Ovary (tissue), 9 donors: ENCODE data around the gene PDS5B. TPM values are rescaled to one million over a fixed set of nuclear protein-coding genes. Genes with fewer than 3 reads are reported as not detected.
A peak's percentile ranks its signal among the peaks of the same experiment; 100 is the strongest.

Experiments used
- DNase-seq, 5 donors: peaks; one replicate each; pipeline ENCODE4 v3.0.0-alpha.2; 2019 to 2020
- H3K27ac ChIP-seq, 2 donors: fragments of 200-600 bp; one replicate each; pipeline versions ENCODE4 v1.5.1 to v1.8.0; 2019 to 2022
- H3K27me3 ChIP-seq: fragments of 200-600 bp; one replicate; pipeline ENCODE4 v1.8.0; 2022
- H3K36me3 ChIP-seq: fragments of 200-600 bp; sonication (generic); one replicate; pipeline ENCODE4 v1.5.1; 2019
- H3K4me1 ChIP-seq: one replicate; pipeline ENCODE4 v1.8.1; 2013; ENCODE audit warnings: mild to moderate bottlenecking, moderate library complexity; ENCODE audit not compliant: insufficient read depth
- H3K4me3 ChIP-seq: fragments of 200-600 bp; sonication (generic); one replicate; pipeline ENCODE4 v1.5.1; 2017
- H3K9me3 ChIP-seq, 2 donors: fragments of 200-600 bp in 1 of 2; sonication (generic) in 1 of 2; one replicate each; pipeline versions ENCODE4 v1.5.1 to v1.8.1; 2013 to 2019; ENCODE audit warnings: mild to moderate bottlenecking in 1 of 2, moderate library complexity in 1 of 2
- EP300 ChIP-seq: sonication (generic); formaldehyde crosslinking; IDR thresholded peaks from one replicate; pipeline ENCODE4 v1.6.1; 2017; ENCODE audit warnings: antibody characterized with exemption
- POLR2A ChIP-seq: fragments of 450-650 bp; IDR thresholded peaks from one replicate; pipeline ENCODE4 v1.6.1; 2017; ENCODE audit warnings: antibody characterized with exemption, mild to moderate bottlenecking, moderate library complexity
- WGBS, 3 donors: extraction: QIAGEN DNeasy Blood & Tissue Kit in 1 of 3; methylation state at CpG; one replicate each; pipeline versions ENCODE4 v1.1.5 to v1.1.7; 2013 to 2017; 5-methylcytosine and 5-hydroxymethylcytosine counted together
- intact Hi-C, 4 donors: fragments of 100-400 bp; cut with DNase I; formaldehyde crosslinking; loops; one replicate each; pipeline versions ENCODE4 v1.11.0 to v1.15.1; 2022 to 2023
- polyA plus RNA-seq, 2 donors: library from polyadenylated mRNA; stranded (reverse); fragments of 200-250 nt in 1 of 2; fragments of 350-450 nt in 1 of 2; fragmentation: Illumina TruSeq in 1 of 2; extraction: RNeasy Lipid Tissue Mini Kit (QIAGEN cat#74804) in 1 of 2; gene quantifications; one replicate each; pipeline ENCODE4 v1.2.3, GENCODE V29; 2013 to 2014
- total RNA-seq, 7 donors: library from RNA; depleted of rRNA in 2 of 7; stranded (reverse); fragments of >200 nt in 2 of 7; fragmentation: NEBNext Ultra II Directional in 3 of 7; extraction: Animal tissue kit (Norgen Biotek cat#: 25700) in 3 of 7; gene quantifications; one replicate each; pipeline versions ENCODE4 v1.1.0 to v1.2.4, GENCODE V29; 2016 to 2023
- TF ChIP-seq, protein P1 (sequence below), 3 donors: fragments of 450-650 bp in 2 of 3; fragments of 200-600 bp in 1 of 3; IDR thresholded peaks; one replicate each; pipeline versions ENCODE4 v1.5.1 to v1.8.0; 2016 to 2022; ENCODE audit warnings: antibody characterized with exemption in 3 of 3, mild to moderate bottlenecking in 1 of 3
- donor health status: DM: no; HTN: no; CAD: no; lungs with moderate emphysema.
- donor health status: DM: no; HTN: no; CAD: no.
- donor health status: Bipolar disorder and iron deficiency.
- donor health status: DM: yes; HTN: yes; CAD: no.
- donor health status: DM: no; HTN: no; CAD: no.
- donor health status: DM: yes; HTN: yes; CAD: no.

PDS5B gene
- total and polyA plus RNA-seq, 9 donors = 13.6 to 74.9 (median 55.5) TPM

DNA sequence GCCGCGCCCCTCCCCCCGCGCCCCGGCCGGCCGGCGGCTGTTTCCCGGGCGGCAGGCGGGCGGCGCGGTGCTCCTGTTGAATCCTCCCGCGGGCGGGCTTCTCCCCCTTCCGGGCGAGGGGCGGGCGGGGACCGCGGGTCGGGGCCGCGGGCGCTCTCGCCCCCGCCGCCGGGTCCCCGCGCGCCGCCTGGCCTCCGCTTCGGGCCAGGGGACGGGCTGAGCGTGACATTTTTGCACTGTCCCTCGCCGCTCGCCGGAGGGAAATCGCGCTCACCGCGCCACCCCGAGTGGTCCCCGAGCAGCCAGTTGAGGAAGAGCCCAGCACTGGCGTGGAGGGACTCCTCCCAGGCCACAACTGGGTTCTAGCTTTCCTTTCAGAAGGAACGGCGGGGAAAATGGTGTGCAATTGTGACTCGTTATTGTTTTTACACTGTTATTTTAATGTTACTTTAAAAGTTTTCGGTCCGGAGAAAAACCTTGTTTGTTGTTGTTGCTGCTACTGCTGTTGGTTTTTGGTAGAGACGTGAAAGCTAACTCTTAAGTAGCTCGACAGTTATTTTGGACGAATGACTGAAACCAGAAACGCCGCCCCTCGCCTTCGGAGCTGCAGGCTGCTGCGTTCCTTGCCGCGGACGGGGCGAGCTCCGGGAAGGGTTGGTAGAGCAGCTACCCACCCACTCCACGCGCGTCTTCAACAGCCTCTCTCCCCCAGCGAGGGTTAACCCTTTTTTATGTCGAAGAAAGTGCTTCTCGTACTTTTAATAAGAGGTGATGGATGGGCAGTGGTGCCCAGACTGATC is 959 bp downstream of the PDS5B start:
- 0 to 1% (median 0%) methylated on average over 34 to 73 of the region's 74 CpGs for WGBS, 3 donors
- intact Hi-C loops = loop anchor here in 3 of 4 donors (2.0 to 5.0 kb wide), 5 partner anchors 50 to 956 kb away; no protein-coding TSS in a partner anchor
- DNase-seq = peak; percentile 76 to 84 (median 81)
- Histone ChIP-seq H3K4me1 (peaks cover 7% of the 10 kb centered on the region), H3K4me3 (peak overlapping the region; percentile 78), H3K36me3 (no peaks in the 10 kb centered on the region), H3K27me3 (no peaks in the 10 kb centered on the region), H3K27ac (peak overlapping the region; percentile 92 to 97), H3K9me3 (no peaks in the 10 kb centered on the region)
- TF ChIP-seq, protein P1, sequence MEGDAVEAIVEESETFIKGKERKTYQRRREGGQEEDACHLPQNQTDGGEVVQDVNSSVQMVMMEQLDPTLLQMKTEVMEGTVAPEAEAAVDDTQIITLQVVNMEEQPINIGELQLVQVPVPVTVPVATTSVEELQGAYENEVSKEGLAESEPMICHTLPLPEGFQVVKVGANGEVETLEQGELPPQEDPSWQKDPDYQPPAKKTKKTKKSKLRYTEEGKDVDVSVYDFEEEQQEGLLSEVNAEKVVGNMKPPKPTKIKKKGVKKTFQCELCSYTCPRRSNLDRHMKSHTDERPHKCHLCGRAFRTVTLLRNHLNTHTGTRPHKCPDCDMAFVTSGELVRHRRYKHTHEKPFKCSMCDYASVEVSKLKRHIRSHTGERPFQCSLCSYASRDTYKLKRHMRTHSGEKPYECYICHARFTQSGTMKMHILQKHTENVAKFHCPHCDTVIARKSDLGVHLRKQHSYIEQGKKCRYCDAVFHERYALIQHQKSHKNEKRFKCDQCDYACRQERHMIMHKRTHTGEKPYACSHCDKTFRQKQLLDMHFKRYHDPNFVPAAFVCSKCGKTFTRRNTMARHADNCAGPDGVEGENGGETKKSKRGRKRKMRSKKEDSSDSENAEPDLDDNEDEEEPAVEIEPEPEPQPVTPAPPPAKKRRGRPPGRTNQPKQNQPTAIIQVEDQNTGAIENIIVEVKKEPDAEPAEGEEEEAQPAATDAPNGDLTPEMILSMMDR (IDR thresholded peaks at IDR 0.05) = peak in 1 of 3 donors; percentile 33
- no peak for TF ChIP-seq POLR2A

DNA sequence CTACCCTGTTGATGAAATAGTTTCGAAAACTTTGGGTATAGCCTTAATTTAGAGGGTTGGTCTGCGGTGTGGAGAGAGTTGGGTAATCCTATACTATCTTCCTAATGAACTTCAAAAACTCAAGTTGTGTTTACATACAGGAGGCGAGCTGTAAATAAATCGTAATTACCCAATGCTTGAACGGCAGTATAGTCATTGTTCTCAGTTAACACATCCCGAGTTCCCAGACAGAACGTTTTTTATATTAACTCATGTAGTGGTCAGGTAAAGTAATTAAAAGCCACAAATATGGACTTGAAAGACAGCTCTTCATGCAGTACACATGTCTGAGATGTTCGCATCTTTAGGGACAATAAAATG is 1.5 kb downstream of the PDS5B start:
- H3K27ac ChIP-seq = peak overlapping the region; percentile 92 to 97
- no peak for DNase-seq
- no peaks in the 10 kb centered on the region for H3K9me3 ChIP-seq
- intact Hi-C loops = loop anchor here in 3 of 4 donors (2.0 to 5.0 kb wide), 5 partner anchors 50 to 955 kb away; no protein-coding TSS in a partner anchor
- peaks cover 7% of the 10 kb centered on the region for H3K4me1 ChIP-seq
- peak overlapping the region; percentile 78 for H3K4me3 ChIP-seq
- no peaks in the 10 kb centered on the region for H3K36me3 ChIP-seq
- no peaks in the 10 kb centered on the region for H3K27me3 ChIP-seq
- 0 to 1% (median 1%) methylated on average over 8 of the region's 8 CpGs for WGBS, 3 donors
- TF ChIP-seq, protein P1 (IDR thresholded peaks at IDR 0.05) = no peak
- no peak for TF ChIP-seq POLR2A
- TF ChIP-seq EP300 = no peak

DNA sequence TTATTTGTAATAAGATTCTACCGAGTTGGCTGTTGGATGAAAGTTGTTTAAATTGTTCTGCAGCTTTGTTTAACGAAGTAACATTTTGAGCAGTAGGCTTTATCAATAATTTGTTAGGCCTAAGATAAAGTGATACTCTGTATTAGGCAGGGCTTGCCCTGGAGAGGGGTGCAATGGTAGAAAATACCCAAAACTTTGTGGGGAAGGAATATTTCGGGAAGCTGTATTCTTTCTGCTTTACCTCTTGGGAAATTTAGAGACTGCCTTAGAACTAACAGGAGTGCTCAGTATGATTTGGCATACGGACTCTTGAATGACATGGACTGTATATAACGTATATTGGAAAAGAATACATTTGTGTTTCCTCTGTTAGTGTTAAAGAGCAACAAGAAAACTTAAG is 2.5 kb downstream of the PDS5B start:
- Histone ChIP-seq H3K9me3 (no peaks in the 10 kb centered on the region), H3K4me1 (peaks cover 12% of the 10 kb centered on the region), H3K36me3 (no peaks in the 10 kb centered on the region), H3K27me3 (no peaks in the 10 kb centered on the region), H3K27ac (peak overlapping the region in 1 of 2 donors; percentile 92), H3K4me3 (peak overlapping the region; percentile 78)
- no peak for DNase-seq
- WGBS, 3 donors = 8 to 17% (median 12%) methylated on average over 5 of the region's 5 CpGs
- intact Hi-C loops = loop anchor here in 2 of 4 donors (5.0 kb wide), 4 partner anchors 49 to 954 kb away; no protein-coding TSS in a partner anchor
- TF ChIP-seq, protein P1 (IDR thresholded peaks at IDR 0.05) = no peak
- TF ChIP-seq POLR2A (no peak), EP300 (no peak)

DNA sequence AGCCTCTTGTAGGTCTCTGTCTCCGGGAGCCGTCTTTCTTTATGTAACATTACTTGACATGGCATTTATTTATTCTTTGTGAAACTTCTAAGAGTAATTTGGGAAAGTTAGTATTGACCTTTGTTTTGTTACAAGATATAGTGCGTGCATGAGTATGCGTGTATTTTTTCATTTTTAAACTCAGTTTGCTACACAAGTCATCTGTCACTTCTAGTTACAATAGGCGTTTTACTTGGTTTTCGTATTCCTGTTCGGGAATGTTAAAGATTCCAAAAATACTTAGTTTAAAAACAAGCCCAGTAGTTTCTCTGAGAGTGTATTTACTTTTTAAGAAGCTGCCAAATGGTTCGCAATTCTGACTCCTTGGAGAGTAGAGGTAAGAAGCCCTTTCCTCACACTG is 3.2 kb downstream of the PDS5B start:
- Histone ChIP-seq H3K27ac (peak overlapping the region in 1 of 2 donors; percentile 92), H3K36me3 (no peaks in the 10 kb centered on the region), H3K9me3 (no peaks in the 10 kb centered on the region), H3K4me3 (peak overlapping the region; percentile 18), H3K27me3 (no peaks in the 10 kb centered on the region), H3K4me1 (peaks cover 13% of the 10 kb centered on the region)
- TF ChIP-seq POLR2A (no peak), EP300 (no peak)
- TF ChIP-seq, protein P1 (IDR thresholded peaks at IDR 0.05) = no peak
- intact Hi-C loops = loop anchor here in 2 of 4 donors (5.0 kb wide), 4 partner anchors 48 to 953 kb away; no protein-coding TSS in a partner anchor
- DNase-seq = no peak
- 7 to 10% (median 10%) methylated on average over 8 of the region's 8 CpGs for WGBS, 3 donors
